ENCODE measurements around the gene PLOD3.
A peak's percentile ranks its signal among the peaks of the same experiment; 100 is the strongest.

The PLOD3 gene

DNA sequence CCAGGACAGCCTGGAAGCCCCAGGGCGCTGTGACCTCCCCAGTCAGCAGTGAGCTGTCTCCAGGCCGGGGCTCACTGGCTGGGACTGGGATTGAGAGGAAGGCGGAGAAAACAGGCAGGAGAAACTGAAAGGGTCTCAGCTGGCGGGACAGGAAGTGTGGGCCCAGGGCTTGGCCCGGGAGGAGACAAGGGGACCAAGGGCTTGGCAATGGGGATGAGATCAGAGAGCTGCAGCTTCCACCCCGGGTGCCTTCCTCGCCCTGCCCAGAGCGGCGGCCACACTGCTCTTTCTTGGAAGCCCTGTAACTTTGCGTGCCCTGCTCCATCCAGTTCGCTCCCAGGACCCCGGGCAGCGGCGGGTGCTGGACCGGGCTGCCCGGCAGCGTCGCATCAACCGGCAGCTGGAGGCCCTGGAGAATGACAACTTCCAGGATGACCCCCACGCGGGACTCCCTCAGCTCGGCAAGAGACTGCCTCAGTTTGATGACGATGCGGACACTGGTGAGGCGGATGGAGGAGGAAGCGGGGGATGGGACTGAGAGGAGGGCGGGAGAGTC lies 5.0 kb upstream of the PLOD3 start:
- no peak for DNase-seq
- H3K9me3 ChIP-seq (ENCODE audit: control extremely low read depth in 1 of 5, control insufficient read depth in 4 of 5, insufficient read depth in 2 of 5, low read depth in 1 of 5, low read length in 4 of 5): no peaks in the 10 kb centered on the region
- WGBS (ENCODE audit: insufficient coverage): 97% methylated on average over 21 of the region's 27 CpGs
- CTCF ChIA-PET: interaction anchor here (0.9 to 1.6 kb wide), 4 partner anchors 13 to 22 kb away, joined by 3 to 6 read pairs (median 4); partner anchors contain the start of genes CLDN15 and FIS1
- POLR2A ChIA-PET: no interaction called here
- no peaks in the 10 kb centered on the region for H3K27me3 ChIP-seq (replicated peaks in 2 of 5; ENCODE audit: control insufficient read depth in 4 of 5, insufficient read depth in 5 of 5, low read length in 4 of 5)
- H3K36me3 ChIP-seq (ENCODE audit: control insufficient read depth in 4 of 4, insufficient read depth in 4 of 4, low read length in 3 of 4): peaks cover 4 to 45% (median 31%) of the 10 kb centered on the region in 4 experiments
- H3K4me3 ChIP-seq (ENCODE audit: control insufficient read depth in 1 of 7, extremely low read depth in 1 of 7, insufficient read depth in 4 of 7, low read depth in 2 of 7, low read length in 6 of 7): no peak overlapping the region
- H3K27ac ChIP-seq (ENCODE audit: insufficient read depth in 1 of 2, low read depth in 1 of 2, low read length in 2 of 2, poor library complexity in 1 of 2, severe bottlenecking in 2 of 2): no peak overlapping the region
- peaks cover 3 to 18% (median 13%) of the 10 kb centered on the region in 4 experiments for H3K4me1 ChIP-seq (ENCODE audit: control extremely low read depth in 1 of 4, control insufficient read depth in 4 of 4, insufficient read depth in 4 of 4, low read length in 3 of 4)

DNA sequence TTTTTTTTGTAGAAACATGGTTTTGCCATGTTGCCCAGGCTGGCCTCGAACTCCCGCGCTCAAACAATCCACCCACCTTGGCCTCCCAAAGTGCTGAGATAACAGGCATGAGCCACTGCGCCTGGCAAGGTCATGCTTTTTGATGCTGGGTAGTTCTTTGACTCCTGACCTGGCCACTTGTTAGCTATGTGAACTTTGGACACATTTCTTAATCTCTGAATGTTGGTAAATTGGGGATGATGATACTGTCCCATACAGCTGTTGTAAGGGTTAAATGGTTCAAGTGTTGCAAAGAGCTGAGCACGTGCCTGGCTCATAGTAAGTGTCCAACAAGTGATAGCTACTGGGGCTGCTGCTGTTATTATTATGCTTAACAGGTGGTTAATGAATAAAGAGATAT lies 2.9 kb upstream of the PLOD3 start:
- Histone ChIP-seq H3K4me3 (ENCODE audit: control insufficient read depth in 1 of 7, extremely low read depth in 1 of 7, insufficient read depth in 4 of 7, low read depth in 2 of 7, low read length in 6 of 7) (no peak overlapping the region), H3K9me3 (ENCODE audit: control extremely low read depth in 1 of 5, control insufficient read depth in 4 of 5, insufficient read depth in 2 of 5, low read depth in 1 of 5, low read length in 4 of 5) (no peaks in the 10 kb centered on the region), H3K4me1 (ENCODE audit: control extremely low read depth in 1 of 4, control insufficient read depth in 4 of 4, insufficient read depth in 4 of 4, low read length in 3 of 4) (peaks cover 3 to 29% (median 25%) of the 10 kb centered on the region in 4 experiments), H3K27me3 (replicated peaks in 2 of 5; ENCODE audit: control insufficient read depth in 4 of 5, insufficient read depth in 5 of 5, low read length in 4 of 5) (no peaks in the 10 kb centered on the region), H3K36me3 (ENCODE audit: control insufficient read depth in 4 of 4, insufficient read depth in 4 of 4, low read length in 3 of 4) (peaks cover 2 to 37% (median 27%) of the 10 kb centered on the region in 4 experiments), H3K27ac (ENCODE audit: insufficient read depth in 1 of 2, low read depth in 1 of 2, low read length in 2 of 2, poor library complexity in 1 of 2, severe bottlenecking in 2 of 2) (no peak overlapping the region)
- no peak for DNase-seq
- 100% methylated on average over 3 of the region's 5 CpGs for WGBS (ENCODE audit: insufficient coverage)
- CTCF ChIA-PET: interaction anchor here (0.7 to 5.5 kb wide), 4 partner anchors 8 to 24 kb away, joined by 3 to 57 read pairs (median 14); partner anchors contain the start of genes CLDN15 and FIS1
- POLR2A ChIA-PET: interaction anchor here (1.3 kb wide), 1 partner anchor 17 kb away, joined by 3 read pairs; the partner anchor contains the start of gene CLDN15

DNA sequence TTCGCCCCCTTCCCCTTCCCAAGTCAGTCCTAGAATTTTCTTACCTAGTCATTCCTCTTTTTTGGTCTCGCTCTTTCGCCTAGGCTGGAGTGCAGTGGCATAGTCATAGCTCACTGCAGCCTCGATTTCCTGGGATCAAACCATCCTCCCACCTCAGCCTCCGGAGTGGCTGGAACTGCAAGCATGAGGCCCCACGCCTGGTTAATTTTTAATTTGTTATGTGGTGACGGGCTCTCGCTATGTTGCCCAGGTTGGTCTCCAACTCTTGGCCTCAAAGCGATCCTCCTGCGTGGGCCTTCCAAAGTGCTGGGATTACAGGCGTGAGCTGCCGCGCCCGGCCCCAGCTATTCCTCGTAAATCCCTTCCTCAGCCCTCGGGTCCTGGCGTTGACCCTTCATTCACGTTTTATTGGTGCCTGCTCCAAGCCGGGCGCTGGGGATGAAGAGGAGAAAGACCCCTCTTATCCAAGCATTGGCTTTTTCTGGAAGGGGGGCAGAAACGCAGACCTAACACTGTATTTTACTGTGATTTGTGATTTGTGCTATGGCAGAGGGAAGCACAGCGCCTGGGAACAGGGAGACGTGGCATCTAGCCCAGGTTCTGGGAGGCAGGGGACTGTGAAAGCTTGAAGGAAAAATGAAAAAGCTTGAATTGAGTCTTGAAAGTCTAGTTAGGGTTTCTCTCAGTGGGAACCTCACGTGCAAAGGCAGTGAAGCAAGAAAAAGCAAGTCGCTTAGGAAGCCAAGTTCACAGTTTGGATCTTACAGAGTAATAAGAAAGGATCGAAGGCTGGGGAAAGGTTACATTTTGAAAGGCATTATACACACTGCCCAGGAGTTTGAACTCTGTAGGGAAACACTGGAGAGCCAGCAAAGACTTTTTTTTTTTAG lies 1.1 kb upstream of the PLOD3 start:
- Histone ChIP-seq H3K27ac (ENCODE audit: insufficient read depth in 1 of 2, low read depth in 1 of 2, low read length in 2 of 2, poor library complexity in 1 of 2, severe bottlenecking in 2 of 2) (peak overlapping the region; percentile 83 to 94), H3K9me3 (ENCODE audit: control extremely low read depth in 1 of 5, control insufficient read depth in 4 of 5, insufficient read depth in 2 of 5, low read depth in 1 of 5, low read length in 4 of 5) (no peaks in the 10 kb centered on the region), H3K27me3 (replicated peaks in 2 of 5; ENCODE audit: control insufficient read depth in 4 of 5, insufficient read depth in 5 of 5, low read length in 4 of 5) (no peaks in the 10 kb centered on the region), H3K36me3 (ENCODE audit: control insufficient read depth in 4 of 4, insufficient read depth in 4 of 4, low read length in 3 of 4) (peaks cover 2 to 27% (median 16%) of the 10 kb centered on the region in 4 experiments), H3K4me3 (ENCODE audit: control insufficient read depth in 1 of 7, extremely low read depth in 1 of 7, insufficient read depth in 4 of 7, low read depth in 2 of 7, low read length in 6 of 7) (peak overlapping the region; percentile 71 to 98 (median 94)), H3K4me1 (ENCODE audit: control extremely low read depth in 1 of 4, control insufficient read depth in 4 of 4, insufficient read depth in 4 of 4, low read length in 3 of 4) (peaks cover 3 to 29% (median 25%) of the 10 kb centered on the region in 4 experiments)
- DNase-seq: no peak
- whole genome bisulfite sequencing (ENCODE audit: insufficient coverage): 14% methylated on average over 18 of the region's 26 CpGs
- ChIA-PET POLR2A (interaction anchor here (1.0 to 2.1 kb wide), 5 partner anchors 19 to 123 kb away, joined by 3 to 12 read pairs (median 5); partner anchors contain the start of genes CLDN15 and FIS1), CTCF (interaction anchor here (1.0 to 5.5 kb wide), 14 partner anchors 8 to 64 kb away, joined by 3 to 57 read pairs (median 7); partner anchors contain the start of genes CLDN15 and FIS1)

DNA sequence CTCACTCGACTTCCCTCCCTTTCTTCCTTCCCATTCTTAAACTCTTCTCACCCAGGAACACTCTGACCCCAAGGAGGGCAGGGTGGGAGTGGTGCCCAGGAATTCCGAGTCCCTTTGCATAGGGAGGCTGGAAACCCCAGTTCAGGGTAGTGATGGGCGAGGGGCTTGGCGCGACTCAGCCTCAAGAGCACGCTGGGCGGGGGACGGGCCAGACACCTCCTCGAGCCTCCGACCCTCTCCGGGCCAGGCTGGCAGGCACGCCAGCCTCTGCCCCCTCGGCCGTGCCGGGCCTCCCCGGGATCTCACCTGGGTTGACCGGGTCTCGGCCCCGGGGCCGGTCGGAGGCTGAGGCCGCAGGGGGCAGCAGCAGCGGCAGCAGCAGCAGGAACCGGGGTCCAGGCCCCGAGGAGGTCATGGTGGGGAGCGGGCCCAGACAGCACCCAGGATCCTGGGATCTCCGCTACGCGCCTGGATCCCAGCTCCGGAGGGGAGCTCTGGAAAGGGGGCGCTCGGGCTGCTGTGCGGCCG lies 457 bp downstream of the PLOD3 start:
- peaks cover 3 to 29% (median 25%) of the 10 kb centered on the region in 4 experiments for H3K4me1 ChIP-seq (ENCODE audit: control extremely low read depth in 1 of 4, control insufficient read depth in 4 of 4, insufficient read depth in 4 of 4, low read length in 3 of 4)

DNA sequence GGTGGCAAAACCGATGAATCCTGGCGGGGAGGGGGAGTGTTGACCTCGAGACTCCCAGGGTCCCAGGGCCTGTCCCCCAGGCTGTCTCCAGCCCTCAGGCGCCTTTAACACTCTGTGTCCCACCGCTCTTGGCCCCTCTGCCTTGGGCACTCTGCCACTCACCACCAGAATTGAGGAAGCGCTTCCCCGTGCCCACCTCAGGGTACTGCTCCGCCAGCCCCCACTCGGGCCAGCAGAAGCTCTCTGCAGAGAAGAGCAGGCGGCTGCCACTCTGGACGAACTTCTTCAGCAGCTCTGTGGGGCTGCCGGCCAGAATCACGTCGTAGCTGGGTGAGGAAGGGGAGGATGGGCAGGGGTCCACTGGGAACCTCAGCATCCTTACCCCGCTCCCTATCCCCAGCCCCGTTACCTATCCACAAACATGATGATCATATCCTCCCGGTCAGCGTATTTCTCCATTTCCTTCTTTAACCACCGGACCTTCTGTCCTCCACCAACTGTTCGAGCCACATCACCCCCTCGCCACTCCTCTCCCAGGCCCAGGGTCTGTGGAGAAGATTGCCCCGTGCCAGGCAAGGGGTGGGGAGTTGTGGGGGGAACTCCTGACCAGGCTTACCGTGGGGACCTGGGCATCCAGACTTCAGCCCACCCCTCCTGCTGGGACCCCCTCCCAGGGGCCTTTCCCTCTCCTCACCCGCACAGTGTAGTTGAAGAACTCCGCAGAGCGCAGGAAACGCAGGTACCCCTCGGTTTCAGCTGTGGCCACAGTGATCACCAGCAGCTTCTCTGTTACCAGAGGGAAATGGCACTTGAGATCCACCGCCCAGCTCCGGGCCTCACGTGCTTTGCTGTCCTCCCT lies 1.2 kb downstream of the PLOD3 start:
- Histone ChIP-seq H3K27me3 (replicated peaks in 2 of 5; ENCODE audit: control insufficient read depth in 4 of 5, insufficient read depth in 5 of 5, low read length in 4 of 5) (no peaks in the 10 kb centered on the region), H3K27ac (ENCODE audit: insufficient read depth in 1 of 2, low read depth in 1 of 2, low read length in 2 of 2, poor library complexity in 1 of 2, severe bottlenecking in 2 of 2) (peak overlapping the region in 1 of 2 experiments; percentile 94), H3K4me1 (ENCODE audit: control extremely low read depth in 1 of 4, control insufficient read depth in 4 of 4, insufficient read depth in 4 of 4, low read length in 3 of 4) (peaks cover 3 to 29% (median 25%) of the 10 kb centered on the region in 4 experiments), H3K9me3 (ENCODE audit: control extremely low read depth in 1 of 5, control insufficient read depth in 4 of 5, insufficient read depth in 2 of 5, low read depth in 1 of 5, low read length in 4 of 5) (no peaks in the 10 kb centered on the region), H3K4me3 (ENCODE audit: control insufficient read depth in 1 of 7, extremely low read depth in 1 of 7, insufficient read depth in 4 of 7, low read depth in 2 of 7, low read length in 6 of 7) (peak overlapping the region; percentile 13 to 98 (median 94)), H3K36me3 (ENCODE audit: control insufficient read depth in 4 of 4, insufficient read depth in 4 of 4, low read length in 3 of 4) (peaks cover 2 to 27% (median 15%) of the 10 kb centered on the region in 4 experiments)
- CTCF ChIA-PET: interaction anchor here (0.6 to 5.5 kb wide), 10 partner anchors 9 to 1051 kb away, joined by 3 to 57 read pairs (median 4); partner anchors contain the start of gene FIS1
- WGBS (ENCODE audit: insufficient coverage): 71% methylated on average over 20 of the region's 31 CpGs
- POLR2A ChIA-PET: interaction anchor here (0.6 to 2.0 kb wide), 2 partner anchors 90 to 121 kb away, joined by 3 to 7 read pairs; no protein-coding TSS in a partner anchor
- peak in 1 of 3 donors; percentile 19 for DNase-seq

More for the DNA sequence above, 457 bp downstream of the PLOD3 start:
- Histone ChIP-seq H3K27ac (ENCODE audit: insufficient read depth in 1 of 2, low read depth in 1 of 2, low read length in 2 of 2, poor library complexity in 1 of 2, severe bottlenecking in 2 of 2) (peak overlapping the region in 1 of 2 experiments; percentile 94), H3K27me3 (replicated peaks in 2 of 5; ENCODE audit: control insufficient read depth in 4 of 5, insufficient read depth in 5 of 5, low read length in 4 of 5) (no peaks in the 10 kb centered on the region), H3K9me3 (ENCODE audit: control extremely low read depth in 1 of 5, control insufficient read depth in 4 of 5, insufficient read depth in 2 of 5, low read depth in 1 of 5, low read length in 4 of 5) (no peaks in the 10 kb centered on the region), H3K4me3 (ENCODE audit: control insufficient read depth in 1 of 7, extremely low read depth in 1 of 7, insufficient read depth in 4 of 7, low read depth in 2 of 7, low read length in 6 of 7) (peak overlapping the region; percentile 50 to 98 (median 94)), H3K36me3 (ENCODE audit: control insufficient read depth in 4 of 4, insufficient read depth in 4 of 4, low read length in 3 of 4) (peaks cover 2 to 24% (median 10%) of the 10 kb centered on the region in 4 experiments)
- ChIA-PET CTCF (interaction anchor here (0.6 to 5.5 kb wide), 19 partner anchors 9 to 1052 kb away, joined by 3 to 57 read pairs (median 5); partner anchors contain the start of genes CLDN15 and FIS1), POLR2A (interaction anchor here (0.6 to 2.1 kb wide), 4 partner anchors 28 to 122 kb away, joined by 3 to 12 read pairs (median 6); partner anchors contain the start of gene FIS1)
- WGBS (ENCODE audit: insufficient coverage): 0% methylated on average over 29 of the region's 34 CpGs
- no peak for DNase-seq

DNA sequence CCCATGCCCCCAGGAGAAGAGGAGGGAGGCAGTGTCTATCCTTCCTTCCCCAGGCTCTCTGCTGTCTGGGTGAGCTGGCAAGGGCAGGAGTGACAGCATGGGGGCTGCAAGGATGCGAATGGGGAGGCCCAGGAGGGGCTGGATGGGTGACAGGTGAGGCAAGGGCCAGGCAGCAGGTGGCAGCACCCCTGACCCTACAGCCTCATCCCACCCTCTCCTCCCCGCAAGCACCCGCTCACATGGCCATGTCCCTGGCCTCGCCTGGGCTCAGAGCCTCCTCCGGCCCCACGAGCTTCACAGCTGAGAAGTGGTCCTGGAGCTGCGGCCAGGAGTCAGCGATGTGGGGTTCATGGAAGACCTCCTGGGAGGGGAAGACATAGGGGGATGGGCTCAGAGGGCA lies 5.4 kb downstream of the PLOD3 start:
- no peak for DNase-seq
- no peak overlapping the region for H3K27ac ChIP-seq (ENCODE audit: insufficient read depth in 1 of 2, low read depth in 1 of 2, low read length in 2 of 2, poor library complexity in 1 of 2, severe bottlenecking in 2 of 2)
- peaks cover 2 to 55% (median 27%) of the 10 kb centered on the region in 4 experiments for H3K36me3 ChIP-seq (ENCODE audit: control insufficient read depth in 4 of 4, insufficient read depth in 4 of 4, low read length in 3 of 4)
- H3K9me3 ChIP-seq (ENCODE audit: control extremely low read depth in 1 of 5, control insufficient read depth in 4 of 5, insufficient read depth in 2 of 5, low read depth in 1 of 5, low read length in 4 of 5): no peaks in the 10 kb centered on the region
- WGBS (ENCODE audit: insufficient coverage): 100% methylated on average over 4 of the region's 8 CpGs
- H3K27me3 ChIP-seq (replicated peaks in 2 of 5; ENCODE audit: control insufficient read depth in 4 of 5, insufficient read depth in 5 of 5, low read length in 4 of 5): no peaks in the 10 kb centered on the region
- CTCF ChIA-PET: interaction anchor here (0.6 to 1.6 kb wide), 2 partner anchors 10 to 66 kb away, joined by 3 to 6 read pairs; no protein-coding TSS in a partner anchor
- H3K4me3 ChIP-seq (ENCODE audit: control insufficient read depth in 1 of 7, extremely low read depth in 1 of 7, insufficient read depth in 4 of 7, low read depth in 2 of 7, low read length in 6 of 7): no peak overlapping the region
- POLR2A ChIA-PET: no interaction called here
- peaks cover 0 to 12% (median 10%) of the 10 kb centered on the region in 4 experiments for H3K4me1 ChIP-seq (ENCODE audit: control extremely low read depth in 1 of 4, control insufficient read depth in 4 of 4, insufficient read depth in 4 of 4, low read length in 3 of 4)

Data from common myeloid progenitor, CD34-positive (primary cell).